ENCODE results near the gene LY6G5C. TPM values are rescaled to one million over a fixed set of nuclear protein-coding genes. Genes with fewer than 3 reads are reported as not detected.
A peak's percentile ranks its signal among the peaks of the same experiment; 100 is the strongest.

Gene LY6G5C
- total and polyA plus RNA-seq, 9 of the 15 experiments (the other 6 are each of a cell fraction or from before 2014, with no cell fraction given) = 0.10 to 0.67 (median 0.46) TPM; not detected in 4

DNA sequence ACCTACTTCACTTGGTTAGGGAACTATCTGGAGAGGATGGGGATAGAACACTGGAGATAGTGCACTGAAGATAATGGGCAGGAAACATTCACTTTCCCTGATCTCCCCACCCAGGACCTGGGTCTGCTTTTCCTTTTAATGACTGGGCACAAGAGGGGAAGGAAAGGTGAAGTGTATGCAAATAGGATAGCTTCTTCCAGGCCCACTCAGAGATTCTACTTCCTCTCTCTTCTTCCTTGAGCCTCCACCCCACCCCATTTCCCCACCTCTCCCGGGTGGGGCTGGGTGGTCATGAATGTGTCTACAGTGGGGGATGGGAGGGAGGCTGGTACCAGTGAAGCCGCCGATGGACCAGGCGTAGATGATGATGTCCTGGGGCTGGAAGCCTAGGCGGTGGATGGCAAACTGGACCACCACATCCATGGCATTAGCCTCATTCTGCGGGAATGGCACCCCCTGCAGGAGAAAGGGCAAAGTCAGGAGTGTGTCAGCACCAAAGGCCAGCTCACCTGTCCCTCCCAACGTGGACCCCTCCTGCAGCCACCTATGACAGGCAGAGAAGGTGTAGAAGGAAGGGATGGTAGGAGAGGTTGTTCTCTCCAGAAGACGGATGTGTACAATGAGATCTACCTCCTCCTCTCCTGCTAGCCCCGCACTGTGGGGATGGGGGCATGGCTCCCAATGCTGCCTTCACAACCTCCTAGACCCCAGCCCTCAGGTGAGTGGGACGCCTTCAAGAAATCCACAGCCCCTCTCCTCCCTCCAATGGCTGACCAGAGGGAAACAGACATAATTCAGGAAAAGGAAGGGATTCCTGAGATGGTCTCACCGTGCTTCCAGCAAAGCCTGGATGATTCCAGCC lies 8.6 kb upstream of the LY6G5C start (continued):
- TF ChIP-seq, protein P1, sequence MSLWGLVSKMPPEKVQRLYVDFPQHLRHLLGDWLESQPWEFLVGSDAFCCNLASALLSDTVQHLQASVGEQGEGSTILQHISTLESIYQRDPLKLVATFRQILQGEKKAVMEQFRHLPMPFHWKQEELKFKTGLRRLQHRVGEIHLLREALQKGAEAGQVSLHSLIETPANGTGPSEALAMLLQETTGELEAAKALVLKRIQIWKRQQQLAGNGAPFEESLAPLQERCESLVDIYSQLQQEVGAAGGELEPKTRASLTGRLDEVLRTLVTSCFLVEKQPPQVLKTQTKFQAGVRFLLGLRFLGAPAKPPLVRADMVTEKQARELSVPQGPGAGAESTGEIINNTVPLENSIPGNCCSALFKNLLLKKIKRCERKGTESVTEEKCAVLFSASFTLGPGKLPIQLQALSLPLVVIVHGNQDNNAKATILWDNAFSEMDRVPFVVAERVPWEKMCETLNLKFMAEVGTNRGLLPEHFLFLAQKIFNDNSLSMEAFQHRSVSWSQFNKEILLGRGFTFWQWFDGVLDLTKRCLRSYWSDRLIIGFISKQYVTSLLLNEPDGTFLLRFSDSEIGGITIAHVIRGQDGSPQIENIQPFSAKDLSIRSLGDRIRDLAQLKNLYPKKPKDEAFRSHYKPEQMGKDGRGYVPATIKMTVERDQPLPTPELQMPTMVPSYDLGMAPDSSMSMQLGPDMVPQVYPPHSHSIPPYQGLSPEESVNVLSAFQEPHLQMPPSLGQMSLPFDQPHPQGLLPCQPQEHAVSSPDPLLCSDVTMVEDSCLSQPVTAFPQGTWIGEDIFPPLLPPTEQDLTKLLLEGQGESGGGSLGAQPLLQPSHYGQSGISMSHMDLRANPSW (CRISPR knock-in tag; IDR thresholded peaks at IDR 0.05) = peak; percentile 19
- TF ChIP-seq, protein P2, sequence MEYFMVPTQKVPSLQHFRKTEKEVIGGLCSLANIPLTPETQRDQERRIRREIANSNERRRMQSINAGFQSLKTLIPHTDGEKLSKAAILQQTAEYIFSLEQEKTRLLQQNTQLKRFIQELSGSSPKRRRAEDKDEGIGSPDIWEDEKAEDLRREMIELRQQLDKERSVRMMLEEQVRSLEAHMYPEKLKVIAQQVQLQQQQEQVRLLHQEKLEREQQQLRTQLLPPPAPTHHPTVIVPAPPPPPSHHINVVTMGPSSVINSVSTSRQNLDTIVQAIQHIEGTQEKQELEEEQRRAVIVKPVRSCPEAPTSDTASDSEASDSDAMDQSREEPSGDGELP (CRISPR knock-in tag; IDR thresholded peaks at IDR 0.05; ENCODE audit: borderline replicate concordance) = no peak; the same call in 1 of the 2 replicates
- no peak for TF ChIP-seq ZNF644 (tag; IDR thresholded peaks at IDR 0.05; ENCODE audit: low read depth)
- peak; percentile 57; the same call in 1 of the 2 replicates for TF ChIP-seq NR2C2 (CRISPR knock-in tag; IDR thresholded peaks at IDR 0.05)
- TF ChIP-seq NR2C2 (tag; IDR thresholded peaks at IDR 0.05) = no peak
- peak; percentile 70 for TF ChIP-seq SPI1 (IDR thresholded peaks at IDR 0.05; ENCODE audit: borderline replicate concordance, low read depth, low read length)
- no peak for TF ChIP-seq SMARCB1 (IDR thresholded peaks at IDR 0.05; ENCODE audit: insufficient read length, low read depth)
- TF ChIP-seq NFXL1 (CRISPR knock-in tag; IDR thresholded peaks at IDR 0.05) = no peak
- TF ChIP-seq, protein P3, sequence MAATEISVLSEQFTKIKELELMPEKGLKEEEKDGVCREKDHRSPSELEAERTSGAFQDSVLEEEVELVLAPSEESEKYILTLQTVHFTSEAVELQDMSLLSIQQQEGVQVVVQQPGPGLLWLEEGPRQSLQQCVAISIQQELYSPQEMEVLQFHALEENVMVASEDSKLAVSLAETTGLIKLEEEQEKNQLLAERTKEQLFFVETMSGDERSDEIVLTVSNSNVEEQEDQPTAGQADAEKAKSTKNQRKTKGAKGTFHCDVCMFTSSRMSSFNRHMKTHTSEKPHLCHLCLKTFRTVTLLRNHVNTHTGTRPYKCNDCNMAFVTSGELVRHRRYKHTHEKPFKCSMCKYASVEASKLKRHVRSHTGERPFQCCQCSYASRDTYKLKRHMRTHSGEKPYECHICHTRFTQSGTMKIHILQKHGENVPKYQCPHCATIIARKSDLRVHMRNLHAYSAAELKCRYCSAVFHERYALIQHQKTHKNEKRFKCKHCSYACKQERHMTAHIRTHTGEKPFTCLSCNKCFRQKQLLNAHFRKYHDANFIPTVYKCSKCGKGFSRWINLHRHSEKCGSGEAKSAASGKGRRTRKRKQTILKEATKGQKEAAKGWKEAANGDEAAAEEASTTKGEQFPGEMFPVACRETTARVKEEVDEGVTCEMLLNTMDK (IDR thresholded peaks at IDR 0.05; ENCODE audit: borderline replicate concordance, insufficient read depth, low read depth, low read length, poor library complexity, severe bottlenecking) = peak; percentile 86
- TF ChIP-seq ZFPM2 (CRISPR knock-in tag; IDR thresholded peaks at IDR 0.05) = no peak
- TF ChIP-seq, protein P4, sequence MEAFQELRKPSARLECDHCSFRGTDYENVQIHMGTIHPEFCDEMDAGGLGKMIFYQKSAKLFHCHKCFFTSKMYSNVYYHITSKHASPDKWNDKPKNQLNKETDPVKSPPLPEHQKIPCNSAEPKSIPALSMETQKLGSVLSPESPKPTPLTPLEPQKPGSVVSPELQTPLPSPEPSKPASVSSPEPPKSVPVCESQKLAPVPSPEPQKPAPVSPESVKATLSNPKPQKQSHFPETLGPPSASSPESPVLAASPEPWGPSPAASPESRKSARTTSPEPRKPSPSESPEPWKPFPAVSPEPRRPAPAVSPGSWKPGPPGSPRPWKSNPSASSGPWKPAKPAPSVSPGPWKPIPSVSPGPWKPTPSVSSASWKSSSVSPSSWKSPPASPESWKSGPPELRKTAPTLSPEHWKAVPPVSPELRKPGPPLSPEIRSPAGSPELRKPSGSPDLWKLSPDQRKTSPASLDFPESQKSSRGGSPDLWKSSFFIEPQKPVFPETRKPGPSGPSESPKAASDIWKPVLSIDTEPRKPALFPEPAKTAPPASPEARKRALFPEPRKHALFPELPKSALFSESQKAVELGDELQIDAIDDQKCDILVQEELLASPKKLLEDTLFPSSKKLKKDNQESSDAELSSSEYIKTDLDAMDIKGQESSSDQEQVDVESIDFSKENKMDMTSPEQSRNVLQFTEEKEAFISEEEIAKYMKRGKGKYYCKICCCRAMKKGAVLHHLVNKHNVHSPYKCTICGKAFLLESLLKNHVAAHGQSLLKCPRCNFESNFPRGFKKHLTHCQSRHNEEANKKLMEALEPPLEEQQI (IDR thresholded peaks at IDR 0.05) = no peak
- TF ChIP-seq CBX2 (IDR thresholded peaks at IDR 0.05; ENCODE audit: insufficient read depth, low read length, poor library complexity, severe bottlenecking) = no peak
- TF ChIP-seq KLF1 (tag; IDR thresholded peaks at IDR 0.05) = no peak
- TF ChIP-seq, protein P5, sequence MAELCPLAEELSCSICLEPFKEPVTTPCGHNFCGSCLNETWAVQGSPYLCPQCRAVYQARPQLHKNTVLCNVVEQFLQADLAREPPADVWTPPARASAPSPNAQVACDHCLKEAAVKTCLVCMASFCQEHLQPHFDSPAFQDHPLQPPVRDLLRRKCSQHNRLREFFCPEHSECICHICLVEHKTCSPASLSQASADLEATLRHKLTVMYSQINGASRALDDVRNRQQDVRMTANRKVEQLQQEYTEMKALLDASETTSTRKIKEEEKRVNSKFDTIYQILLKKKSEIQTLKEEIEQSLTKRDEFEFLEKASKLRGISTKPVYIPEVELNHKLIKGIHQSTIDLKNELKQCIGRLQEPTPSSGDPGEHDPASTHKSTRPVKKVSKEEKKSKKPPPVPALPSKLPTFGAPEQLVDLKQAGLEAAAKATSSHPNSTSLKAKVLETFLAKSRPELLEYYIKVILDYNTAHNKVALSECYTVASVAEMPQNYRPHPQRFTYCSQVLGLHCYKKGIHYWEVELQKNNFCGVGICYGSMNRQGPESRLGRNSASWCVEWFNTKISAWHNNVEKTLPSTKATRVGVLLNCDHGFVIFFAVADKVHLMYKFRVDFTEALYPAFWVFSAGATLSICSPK (IDR thresholded peaks at IDR 0.05; ENCODE audit: borderline replicate concordance) = no peak
